ENCODE data around the gene LPCAT3. TPM values are rescaled to one million over a fixed set of nuclear protein-coding genes. Genes with fewer than 3 reads are reported as not detected.

The LPCAT3 gene
- total and polyA plus RNA-seq, 2 of the 4 experiments (the other 2 are of a cell fraction), result 7.0 to 18.6 TPM

GRCh38 chr12:7032990-7033389 is 14.7 kb upstream of the LPCAT3 start:
- Histone ChIP-seq H3K9me3 (ENCODE audit: control insufficient read depth, insufficient read depth, low read length) (peaks cover 2% of the 10 kb centered on the region; the same call in 1 of the 2 replicates), H3K18ac (ENCODE audit: low read depth, low read length) (no peak overlapping the region), H3K36me3 (ENCODE audit: control insufficient read depth, insufficient read depth, low read length) (no peaks in the 10 kb centered on the region), H3K4ac (ENCODE audit: low read depth, low read length) (no peak overlapping the region), H3K27me3 (ENCODE audit: control insufficient read depth, insufficient read depth, low read length) (peaks cover 17% of the 10 kb centered on the region), H3K27ac (ENCODE audit: insufficient read depth, low read length) (no peak overlapping the region), H2AK5ac (ENCODE audit: low read depth, low read length) (no peak overlapping the region), H3K9ac (ENCODE audit: low read depth, low read length) (no peak overlapping the region), H3K56ac (ENCODE audit: extremely low read depth, insufficient read depth, low read length) (no peak overlapping the region), H2AFZ (replicated peaks; ENCODE audit: low read length, poor library complexity) (no peak overlapping the region), H3K4me3 (ENCODE audit: insufficient read depth, low read depth, low read length) (no peak overlapping the region), H2AK9ac (replicated peaks; ENCODE audit: low read depth, low read length, poor library complexity) (no peak overlapping the region), H4K8ac (ENCODE audit: low read depth in 2 of 2, low read length in 2 of 2) (no peak overlapping the region), H3K23ac (ENCODE audit: low read depth, low read length) (no peak overlapping the region), H2BK20ac (ENCODE audit: low read depth, low read length) (no peak overlapping the region), H4K91ac (ENCODE audit: insufficient read depth, low read depth, low read length) (no peak overlapping the region), H4K20me1 (ENCODE audit: insufficient read depth, low read length) (no peaks in the 10 kb centered on the region), H3K14ac (replicated peaks; ENCODE audit: low read depth, low read length) (no peak overlapping the region), H3K79me1 (ENCODE audit: low read depth in 1 of 2, low read length in 2 of 2) (no peaks in the 10 kb centered on the region), H3K4me2 (ENCODE audit: low read depth, low read length) (no peak overlapping the region), H2BK5ac (ENCODE audit: low read depth, low read length, poor library complexity, severe bottlenecking) (no peak overlapping the region), H2BK120ac (ENCODE audit: low read depth, low read length) (no peak overlapping the region), H3K9me1 (ENCODE audit: insufficient read depth, low read length) (no peaks in the 10 kb centered on the region), H4K5ac (ENCODE audit: low read depth, low read length) (no peak overlapping the region), H3K4me1 (ENCODE audit: control insufficient read depth, insufficient read depth, low read length) (no peaks in the 10 kb centered on the region), H2BK15ac (ENCODE audit: low read depth, low read length) (no peak overlapping the region)
- ChIA-PET CTCF (interaction anchor here (0.5 kb wide), 1 partner anchor 751 kb away, joined by 3 read pairs; no protein-coding TSS in a partner anchor), POLR2A (ENCODE audit: unreplicated experiment) (no interaction called here)
- DNase-seq, result no peak
- dilution Hi-C loops (cut with HindIII; ENCODE audit: low sequenced_read_pairs, unreplicated experiment) (no loop called here), intact Hi-C loops (cut with micrococcal nuclease) (no loop called here), in situ Hi-C loops (cut with MboI; ENCODE audit: low sequenced_read_pairs) (no loop called here)
- TF ChIP-seq CTCF (conservative IDR thresholded peaks at IDR 0.05; ENCODE audit: low read depth, low read length), result no peak
- TF ChIP-seq ELK1 (IDR thresholded peaks at IDR 0.05; ENCODE audit: borderline replicate concordance, low read depth, low read length), result no peak
- no peak for ATAC-seq (ENCODE audit: low read depth)
- 47% methylated on average over 2 of the region's 2 CpGs; no CpG with 5 or more reads in 1 of the 2 experiments for WGBS, 2 experiments (ENCODE audit: extremely low coverage in 2 of 2, insufficient read length in 1 of 2)
- no TSS peak for BruUV-seq (replicated peaks)

Measured in IMR-90 (cell line).